Subcutaneous abdominal adipose tissue (tissue), 5 donors: Measurements from ENCODE around the gene VPS39.

ENCODE experiments used
- H3K27ac ChIP-seq: one replicate; pipeline ENCODE4 v1.7.0; 2013; ENCODE audit warnings: low read depth, mild to moderate bottlenecking, inconsistent platforms, low read length, moderate library complexity
- H3K27me3 ChIP-seq, 5 donors: one replicate each; pipeline ENCODE4 v1.7.0; 2013; ENCODE audit warnings: low read length in 5 of 5, inconsistent platforms in 1 of 5; ENCODE audit not compliant: control insufficient read depth in 5 of 5, insufficient read depth in 4 of 5
- H3K36me3 ChIP-seq, 5 donors: one replicate each; pipeline ENCODE4 v1.7.0; 2013; ENCODE audit warnings: low read length in 5 of 5; ENCODE audit not compliant: control insufficient read depth in 5 of 5, insufficient read depth in 5 of 5
- H3K4me1 ChIP-seq, 5 donors: one replicate each; pipeline ENCODE4 v1.7.0; 2013; ENCODE audit warnings: low read length in 5 of 5, mild to moderate bottlenecking in 3 of 5, moderate library complexity in 1 of 5; ENCODE audit not compliant: control insufficient read depth in 5 of 5, insufficient read depth in 5 of 5
- H3K4me3 ChIP-seq, 5 donors: one replicate each; pipeline ENCODE4 v1.7.0; 2013; ENCODE audit warnings: low read length in 5 of 5, low read depth in 1 of 5
- H3K9ac ChIP-seq, 5 donors: one replicate each; pipeline ENCODE4 v1.7.0; 2013; ENCODE audit warnings: low read length in 5 of 5, mild to moderate bottlenecking in 4 of 5, moderate library complexity in 3 of 5
- H3K9me3 ChIP-seq, 5 donors: one replicate each; pipeline ENCODE4 v1.7.0; 2013; ENCODE audit warnings: low read length in 5 of 5; ENCODE audit not compliant: control insufficient read depth in 5 of 5
- donor health status: healthy.
- donor health status: healthy.
- donor health status: healthy.
- donor health status: healthy.
- donor health status: healthy.

The VPS39 gene

GRCh38 chr15:42141246-42141645 is 66.9 kb downstream of the VPS39 start:
- Histone ChIP-seq H3K27me3 (peaks cover 0 to 9% (median 6%) of the 10 kb centered on the region in 5 donors), H3K4me1 (no peaks in the 10 kb centered on the region), H3K4me3 (no peak overlapping the region), H3K36me3 (no peaks in the 10 kb centered on the region), H3K9me3 (peaks cover 0 to 3% (median 0%) of the 10 kb centered on the region in 5 donors), H3K27ac (no peak overlapping the region), H3K9ac (no peak overlapping the region)

GRCh38 chr15:42140383-42141070 is 67.6 kb downstream of the VPS39 start:
- Histone ChIP-seq H3K9me3 (peaks cover 0 to 3% (median 0%) of the 10 kb centered on the region in 5 donors), H3K27me3 (peaks cover 0 to 9% (median 5%) of the 10 kb centered on the region in 5 donors), H3K4me1 (no peaks in the 10 kb centered on the region), H3K27ac (no peak overlapping the region), H3K9ac (no peak overlapping the region), H3K4me3 (no peak overlapping the region), H3K36me3 (no peaks in the 10 kb centered on the region)

GRCh38 chr15:42139596-42139995 is 68.5 kb downstream of the VPS39 start:
- Histone ChIP-seq H3K36me3 (no peaks in the 10 kb centered on the region), H3K9me3 (peaks cover 0 to 3% (median 0%) of the 10 kb centered on the region in 5 donors), H3K27ac (no peak overlapping the region), H3K27me3 (peaks cover 0 to 5% (median 3%) of the 10 kb centered on the region in 5 donors), H3K9ac (no peak overlapping the region), H3K4me1 (no peaks in the 10 kb centered on the region), H3K4me3 (no peak overlapping the region)

GRCh38 chr15:42138968-42139386 is 69.1 kb downstream of the VPS39 start:
- no peak overlapping the region for H3K9ac ChIP-seq
- H3K9me3 ChIP-seq: peaks cover 0 to 3% (median 0%) of the 10 kb centered on the region in 5 donors
- H3K4me1 ChIP-seq: no peaks in the 10 kb centered on the region
- H3K27ac ChIP-seq: no peak overlapping the region
- H3K36me3 ChIP-seq: no peaks in the 10 kb centered on the region
- H3K4me3 ChIP-seq: no peak overlapping the region
- peaks cover 0 to 5% (median 0%) of the 10 kb centered on the region in 5 donors for H3K27me3 ChIP-seq

- Histone ChIP-seq H3K9ac (no peak overlapping the region), H3K27ac (no peak overlapping the region), H3K27me3 (no peaks in the 10 kb centered on the region), H3K9me3 (peaks cover 0 to 3% (median 0%) of the 10 kb centered on the region in 5 donors), H3K4me1 (no peaks in the 10 kb centered on the region), H3K4me3 (no peak overlapping the region), H3K36me3 (no peaks in the 10 kb centered on the region)
Observed at GRCh38 chr15:42138411-42138810, 69.7 kb downstream of the VPS39 start.

- Histone ChIP-seq H3K4me1 (no peaks in the 10 kb centered on the region), H3K9ac (no peak overlapping the region), H3K27me3 (peaks cover 0 to under 1% (median 0%) of the 10 kb centered on the region in 5 donors), H3K4me3 (no peak overlapping the region), H3K36me3 (no peaks in the 10 kb centered on the region), H3K9me3 (peaks cover 0 to 3% (median 0%) of the 10 kb centered on the region in 5 donors), H3K27ac (no peak overlapping the region)
Observed at GRCh38 chr15:42137461-42138261, 70.4 kb downstream of the VPS39 start.

GRCh38 chr15:42136513-42136912 is 71.6 kb downstream of the VPS39 start:
- Histone ChIP-seq H3K9ac (no peak overlapping the region), H3K4me3 (no peak overlapping the region), H3K4me1 (no peaks in the 10 kb centered on the region), H3K9me3 (peaks cover 0 to 3% (median 0%) of the 10 kb centered on the region in 5 donors), H3K36me3 (no peaks in the 10 kb centered on the region), H3K27me3 (peaks cover 0 to 4% (median 0%) of the 10 kb centered on the region in 5 donors), H3K27ac (no peak overlapping the region)

- Histone ChIP-seq H3K36me3 (no peaks in the 10 kb centered on the region), H3K27me3 (peaks cover 4 to 13% (median 6%) of the 10 kb centered on the region in 5 donors), H3K4me1 (no peaks in the 10 kb centered on the region), H3K27ac (no peak overlapping the region), H3K9ac (no peak overlapping the region), H3K4me3 (no peak overlapping the region), H3K9me3 (peaks cover 0 to 3% (median 0%) of the 10 kb centered on the region in 5 donors)
Observed at GRCh38 chr15:42135351-42135750, 72.8 kb downstream of the VPS39 start.

GRCh38 chr15:42134617-42135245 is 73.4 kb downstream of the VPS39 start:
- Histone ChIP-seq H3K4me1 (no peaks in the 10 kb centered on the region), H3K36me3 (no peaks in the 10 kb centered on the region), H3K27me3 (peaks cover 4 to 16% (median 6%) of the 10 kb centered on the region in 5 donors), H3K9me3 (peaks cover 0 to 3% (median 0%) of the 10 kb centered on the region in 5 donors), H3K27ac (no peak overlapping the region), H3K9ac (no peak overlapping the region), H3K4me3 (no peak overlapping the region)
